SH-SY5Y (cell line): ENCODE measurements around the gene MRPL58.

Experiments
- GATA2 ChIP-seq: IDR thresholded peaks from 2 replicates; pipeline ENCODE4 v1.6.1; 2011; ENCODE audit warnings: mild to moderate bottlenecking, low read depth, low read length
- GATA3 ChIP-seq: IDR thresholded peaks from 2 replicates; pipeline ENCODE4 v1.6.1; 2011; ENCODE audit warnings: low read depth, mild to moderate bottlenecking, low read length, moderate library complexity

DNA sequence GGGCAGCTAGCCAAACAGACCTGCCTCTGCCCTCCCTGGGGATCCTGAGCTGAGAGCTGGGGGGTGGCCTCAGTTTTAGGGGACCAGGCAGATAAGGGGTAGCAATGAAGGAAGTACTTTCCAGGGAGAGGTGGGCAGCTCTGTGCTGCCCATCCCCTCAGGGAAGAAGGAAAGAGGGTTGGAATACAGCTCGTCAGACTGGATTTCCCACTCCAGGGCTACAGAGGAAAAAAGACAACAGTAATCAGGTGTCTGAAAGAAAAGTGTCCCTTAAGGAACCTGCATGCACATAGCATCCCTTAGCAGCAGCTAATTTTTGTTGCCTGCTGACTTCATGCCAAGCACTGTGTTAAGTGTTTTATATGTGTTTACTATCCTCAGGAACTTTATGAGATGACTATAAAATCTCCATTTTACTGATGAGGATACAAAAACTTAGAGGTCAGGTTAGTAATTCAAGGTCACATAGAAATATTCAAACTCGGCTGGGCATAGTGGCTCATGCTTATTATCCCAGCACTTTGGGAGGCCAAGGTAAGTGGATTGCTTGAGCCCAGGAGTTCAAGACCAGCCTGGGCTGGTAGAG, 3.2 kb upstream of the MRPL58 start:
- no peak for TF ChIP-seq GATA2
- TF ChIP-seq GATA3, result no peak
